GM12878 (cell line): Measurements from ENCODE around the gene TM4SF4. TPM values are rescaled to one million over a fixed set of nuclear protein-coding genes. Genes with fewer than 3 reads are reported as not detected.

Experiments
- ATAC-seq: fragments of 200-7000 bp; cut with Tn5 transposase; 3 replicates; pipeline ENCODE4 v1.9.1; 2020; ENCODE audit warnings: mild to moderate bottlenecking, moderate library complexity
- BruUV-seq: library from RNA; stranded (reverse); fragments of 400-500 nt; replicated peaks from 2 replicates; lab custom pipeline; 2021; lab: Mats Ljungman, UMichigan
- CTCF ChIA-PET: fragments of 300-600 bp; sonication (Branson Sonifier 250); formaldehyde crosslinking; extraction: SDS; loops from one replicate; lab custom pipeline; 2021; ENCODE audit warnings: inconsistent platforms; lab: Yijun Ruan, JAX
- POLR2A ChIA-PET: fragments of 350-600 bp; formaldehyde crosslinking; extraction: SDS; loops from one replicate; lab custom pipeline; 2021; ENCODE audit warnings: inconsistent platforms; lab: Charles Lee
- RAD21 ChIA-PET: fragments of 300-600 bp; sonication (Branson Sonifier 250); formaldehyde crosslinking; loops from one replicate; lab custom pipeline; 2023; ENCODE audit warnings: antibody characterized with exemption; ENCODE audit not compliant: unreplicated experiment; lab: Charles Lee
- SMC1A ChIA-PET: fragments of 300-600 bp; sonication (Branson Sonifier 250); formaldehyde crosslinking; loops from one replicate; lab custom pipeline; 2023; ENCODE audit not compliant: unreplicated experiment, uncharacterized antibody; lab: Charles Lee
- DNase-seq: peaks from one replicate; pipeline ENCODE4 v3.0.0-alpha.2; 2011; ENCODE audit warnings: low read depth, low spot score
- FAIRE-seq: peaks from 3 replicates; lab custom pipeline; 2011; peaks lifted over from hg19 to GRCh38; lab: Jason Lieb, UNC
- H2AFZ ChIP-seq: 2 replicates; pipeline ENCODE4 v1.6.0; 2011; ENCODE audit warnings: low read depth, low read length, control low read depth; ENCODE audit not compliant: control insufficient read depth
- H3K27ac ChIP-seq: 2 replicates; pipeline ENCODE4 v1.5.1; 2011; ENCODE audit warnings: control low read depth; ENCODE audit not compliant: control insufficient read depth, insufficient read depth
- H3K27me3 ChIP-seq, 2 experiments: replicated peaks in 1 of 2; 2 replicates each; pipeline versions ENCODE4 v1.6.0 to v1.6.1; 2011; ENCODE audit warnings: low read length in 1 of 2; ENCODE audit not compliant: control insufficient read depth in 2 of 2, insufficient read depth in 2 of 2
- H3K36me3 ChIP-seq, 2 experiments: 2 replicates each; pipeline ENCODE4 v1.5.1; 2011; ENCODE audit warnings: low read length in 1 of 2; ENCODE audit not compliant: control insufficient read depth in 2 of 2, insufficient read depth in 2 of 2
- H3K4me1 ChIP-seq: 2 replicates; pipeline ENCODE4 v1.6.1; 2011; ENCODE audit warnings: mild to moderate bottlenecking, low read length, moderate library complexity, mixed read lengths; ENCODE audit not compliant: control insufficient read depth, insufficient read depth
- H3K4me2 ChIP-seq: 2 replicates; pipeline ENCODE4 v1.6.0; 2011; ENCODE audit warnings: control low read depth; ENCODE audit not compliant: control insufficient read depth, insufficient read depth
- H3K4me3 ChIP-seq: fragments of 200-600 bp; sonication (generic); 2 replicates; pipeline ENCODE4 v1.5.1; 2016
- H3K79me2 ChIP-seq: 2 replicates; pipeline ENCODE4 v1.6.0; 2011; ENCODE audit warnings: low read length; ENCODE audit not compliant: control insufficient read depth, insufficient read depth
- H3K9ac ChIP-seq: 2 replicates; pipeline ENCODE4 v1.8.0; 2011; ENCODE audit warnings: low read length, control low read depth, mixed read lengths; ENCODE audit not compliant: control insufficient read depth, insufficient read depth
- H3K9me3 ChIP-seq: replicated peaks from 3 replicates; pipeline ENCODE4 v1.5.1; 2011; ENCODE audit warnings: mild to moderate bottlenecking, low read length; ENCODE audit not compliant: control insufficient read depth, insufficient read depth
- H4K20me1 ChIP-seq: 2 replicates; pipeline ENCODE4 v1.6.0; 2011; ENCODE audit not compliant: control insufficient read depth, insufficient read depth
- ATF7 ChIP-seq: fragments of 450-650 bp; IDR thresholded peaks from 2 replicates; pipeline ENCODE4 v1.6.1; 2016; ENCODE audit warnings: low read depth, mild to moderate bottlenecking
- E2F4 ChIP-seq: IDR thresholded peaks from 2 replicates; pipeline ENCODE4 v1.6.1; 2012; ENCODE audit warnings: low read depth, low read length, improper control_type of control experiment
- ETV6 ChIP-seq, 2 experiments: fragments of 450-650 bp in 1 of 2; IDR thresholded peaks in 1 of 2; conservative IDR thresholded peaks in 1 of 2; 2 replicates each; pipeline ENCODE4 v1.6.1; 2014; ENCODE audit warnings: antibody characterized with exemption in 1 of 2, borderline replicate concordance in 1 of 2, low read depth in 1 of 2, mild to moderate bottlenecking in 1 of 2, moderate library complexity in 1 of 2
- GATAD2B ChIP-seq: fragments of 450-650 bp; conservative IDR thresholded peaks from 2 replicates; pipeline ENCODE4 v1.6.1; 2017; ENCODE audit warnings: low read depth, mild to moderate bottlenecking, moderate library complexity
- IRF3 ChIP-seq: fragments of 450-650 bp; IDR thresholded peaks from 2 replicates; pipeline ENCODE4 v1.6.1; 2014; ENCODE audit warnings: mild to moderate bottlenecking
- MTA3 ChIP-seq: IDR thresholded peaks from 2 replicates; pipeline ENCODE4 v1.6.1; 2012; ENCODE audit warnings: low read length, inconsistent platforms, borderline replicate concordance
- NKRF ChIP-seq: fragments of 450-650 bp; conservative IDR thresholded peaks from 2 replicates; pipeline ENCODE4 v1.6.1; 2017; ENCODE audit warnings: mild to moderate bottlenecking, moderate library complexity
- SRF ChIP-seq, 2 experiments: IDR thresholded peaks; 2 replicates each; pipeline ENCODE4 v1.6.1; 2011; ENCODE audit warnings: low read depth in 2 of 2, low read length in 2 of 2, mild to moderate bottlenecking in 1 of 2, moderate library complexity in 1 of 2
- STAT1 ChIP-seq: fragments of 450-650 bp; conservative IDR thresholded peaks from 2 replicates; pipeline ENCODE4 v1.6.1; 2014; ENCODE audit warnings: antibody characterized with exemption, mild to moderate bottlenecking
- TARDBP ChIP-seq: IDR thresholded peaks from 2 replicates; pipeline ENCODE4 v1.6.1; 2016; ENCODE audit warnings: borderline replicate concordance
- WGBS: methylation state at CpG from one replicate; pipeline ENCODE4 v1.1.6; 2016; ENCODE audit warnings: low lambda C conversion rate; ENCODE audit not compliant: insufficient replicate concordance, insufficient coverage; ENCODE audit errors: missing lambda C conversion rate; 5-methylcytosine and 5-hydroxymethylcytosine counted together
- in situ Hi-C: fragments of 300-500 bp; cut with MboI; formaldehyde crosslinking; loops from 9 replicates; pipeline ENCODE4 v1.14.3; 2018; ENCODE audit warnings: mixed read lengths
- intact Hi-C: fragments of 100-400 bp; cut with micrococcal nuclease; formaldehyde crosslinking; loops from one replicate; pipeline ENCODE4 v1.14.2; 2022; ENCODE audit not compliant: unreplicated experiment
- polyA plus RNA-seq, 11 experiments: library from polyadenylated mRNA; depleted of rRNA in 4 of 11; unstranded in 6 of 11; stranded (reverse) in 5 of 11; fragments of >200 nt; fragmentation: Nextera tagmentation in 4 of 11; fragmentation: Illumina TruSeq in 1 of 11; extraction: Ambion mirVana in 4 of 11; extraction: Trizol in 1 of 11; gene quantifications; 1 replicate in 1 of 11; 2 replicates in 10 of 11; pipeline versions ENCODE4 v1.2.1 to v1.2.3, GENCODE V29; 2011 to 2016; ENCODE audit warnings: inconsistent platforms in 2 of 11, missing spikeins in 2 of 11, low read depth in 1 of 11
- total RNA-seq, 4 experiments: library from RNA; depleted of rRNA in 3 of 4; stranded (reverse); fragments of >200 nt in 3 of 4; fragmentation: Illumina TruSeq in 1 of 4; extraction: Trizol in 1 of 4; gene quantifications; 2 replicates each; pipeline versions ENCODE4 v1.2.1 to v1.2.3, GENCODE V29; 2013 to 2021
- TF ChIP-seq, protein P1 (sequence below): fragments of 450-650 bp; IDR thresholded peaks from 2 replicates; pipeline ENCODE4 v1.6.1; 2017; ENCODE audit warnings: low read depth, mild to moderate bottlenecking, moderate library complexity
- TF ChIP-seq, protein P2 (sequence below): IDR thresholded peaks from 2 replicates; pipeline ENCODE4 v1.6.1; 2012; ENCODE audit warnings: low read depth, low read length, improper control_type of control experiment

The TM4SF4 gene
- total and polyA plus RNA-seq, 10 of the 15 experiments (the other 5 are each of a cell fraction or from before 2014, with no cell fraction given), result 0.06 to 1.3 TPM; not detected in 8

DNA sequence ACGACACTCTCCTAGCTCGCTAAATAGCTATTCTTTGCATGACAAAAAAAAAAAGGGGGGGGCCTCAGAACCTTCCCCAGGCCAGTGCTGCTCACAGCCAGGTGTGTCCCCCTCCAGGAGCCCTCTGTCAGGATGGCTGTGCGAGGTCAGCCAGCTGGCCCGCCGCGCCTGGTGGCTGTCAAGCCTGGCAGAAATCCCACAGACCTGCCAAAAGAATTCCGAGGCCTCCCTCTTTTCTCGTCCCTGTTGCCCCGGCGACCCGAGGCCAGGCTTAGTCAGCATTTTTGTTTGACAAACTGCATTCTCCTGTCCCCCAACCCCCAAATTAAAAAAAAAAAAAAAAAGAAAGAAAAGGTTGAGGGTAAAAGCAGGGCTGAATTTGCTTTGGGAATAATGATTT, 61.9 kb downstream of the TM4SF4 start:
- Histone ChIP-seq H3K4me2 (no peak overlapping the region), H3K27ac (no peak overlapping the region), H3K36me3 (no peaks in the 10 kb centered on the region), H3K4me3 (no peak overlapping the region), H3K79me2 (no peaks in the 10 kb centered on the region), H2AFZ (no peak overlapping the region), H3K9me3 (no peaks in the 10 kb centered on the region), H3K4me1 (peaks cover 12% of the 10 kb centered on the region), H4K20me1 (no peaks in the 10 kb centered on the region), H3K27me3 (no peaks in the 10 kb centered on the region), H3K9ac (no peak overlapping the region)
- intact Hi-C loops, result no loop called here
- ChIA-PET RAD21 (interaction anchor here (4.2 kb wide), 1 partner anchor 122 kb away, joined by 21 read pairs; the partner anchor contains the start of gene WWTR1), CTCF (interaction anchor here (6.5 to 6.9 kb wide), 2 partner anchors 181 to 234 kb away, joined by 128 to 150 read pairs; no protein-coding TSS in a partner anchor), SMC1A (interaction anchor here (0.7 to 6.9 kb wide), 5 partner anchors 16 to 180 kb away, joined by 3 to 90 read pairs (median 3); no protein-coding TSS in a partner anchor), POLR2A (no interaction called here)
- no peak for DNase-seq
- no peak for ATAC-seq
- BruUV-seq, result no TSS peak
- in situ Hi-C loops, result no loop called here
- 98% methylated on average over 7 of the region's 11 CpGs for WGBS
- TF ChIP-seq, protein P1, sequence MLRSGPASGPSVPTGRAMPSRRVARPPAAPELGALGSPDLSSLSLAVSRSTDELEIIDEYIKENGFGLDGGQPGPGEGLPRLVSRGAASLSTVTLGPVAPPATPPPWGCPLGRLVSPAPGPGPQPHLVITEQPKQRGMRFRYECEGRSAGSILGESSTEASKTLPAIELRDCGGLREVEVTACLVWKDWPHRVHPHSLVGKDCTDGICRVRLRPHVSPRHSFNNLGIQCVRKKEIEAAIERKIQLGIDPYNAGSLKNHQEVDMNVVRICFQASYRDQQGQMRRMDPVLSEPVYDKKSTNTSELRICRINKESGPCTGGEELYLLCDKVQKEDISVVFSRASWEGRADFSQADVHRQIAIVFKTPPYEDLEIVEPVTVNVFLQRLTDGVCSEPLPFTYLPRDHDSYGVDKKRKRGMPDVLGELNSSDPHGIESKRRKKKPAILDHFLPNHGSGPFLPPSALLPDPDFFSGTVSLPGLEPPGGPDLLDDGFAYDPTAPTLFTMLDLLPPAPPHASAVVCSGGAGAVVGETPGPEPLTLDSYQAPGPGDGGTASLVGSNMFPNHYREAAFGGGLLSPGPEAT, result no peak
- TF ChIP-seq ETV6 (conservative IDR thresholded peaks at IDR 0.05 in 1 of 2, IDR thresholded peaks at IDR 0.05 in 1 of 2; ENCODE audit: borderline replicate concordance in 1 of 2, low read depth in 1 of 2) (no peak), SRF (IDR thresholded peaks at IDR 0.05; ENCODE audit: low read depth in 2 of 2, low read length in 2 of 2) (no peak), ATF7 (no peak), MTA3 (no peak), STAT1 (no peak), IRF3 (no peak), NKRF (no peak), E2F4 (no peak), GATAD2B (no peak), TARDBP (no peak)
- TF ChIP-seq, protein P2, sequence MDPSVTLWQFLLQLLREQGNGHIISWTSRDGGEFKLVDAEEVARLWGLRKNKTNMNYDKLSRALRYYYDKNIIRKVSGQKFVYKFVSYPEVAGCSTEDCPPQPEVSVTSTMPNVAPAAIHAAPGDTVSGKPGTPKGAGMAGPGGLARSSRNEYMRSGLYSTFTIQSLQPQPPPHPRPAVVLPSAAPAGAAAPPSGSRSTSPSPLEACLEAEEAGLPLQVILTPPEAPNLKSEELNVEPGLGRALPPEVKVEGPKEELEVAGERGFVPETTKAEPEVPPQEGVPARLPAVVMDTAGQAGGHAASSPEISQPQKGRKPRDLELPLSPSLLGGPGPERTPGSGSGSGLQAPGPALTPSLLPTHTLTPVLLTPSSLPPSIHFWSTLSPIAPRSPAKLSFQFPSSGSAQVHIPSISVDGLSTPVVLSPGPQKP, result no peak
- FAIRE-seq, result no peak
